ENCODE results near the gene CBX7.

CBX7 gene

DNA sequence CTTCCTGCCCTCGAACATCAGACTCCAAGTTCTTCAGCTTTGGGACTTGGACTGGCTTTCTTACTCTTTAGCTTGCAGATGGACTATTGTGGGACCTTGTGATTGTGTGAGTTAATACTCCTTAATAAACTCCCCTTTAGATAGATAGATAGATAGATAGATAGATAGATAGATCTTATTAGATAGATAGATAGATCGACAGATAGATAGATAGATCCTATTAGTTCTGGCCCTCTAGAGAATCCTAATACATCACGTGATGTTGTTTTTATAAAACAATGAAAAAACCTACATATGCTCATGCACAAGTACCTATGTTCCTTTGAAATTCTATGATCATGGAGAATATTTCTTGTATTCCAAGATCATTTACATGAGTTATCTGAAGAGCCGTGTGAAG, 31.5 kb downstream of the CBX7 start:
- Histone ChIP-seq H2AK5ac (ENCODE audit: low read depth, low read length) (no peak overlapping the region), H3K27ac (replicated peaks; ENCODE audit: low read length) (no peak overlapping the region), H4K91ac (ENCODE audit: low read depth, low read length, poor library complexity) (no peak overlapping the region), H3K4me3 (ENCODE audit: low read length in 2 of 2) (no peak overlapping the region), H3K4me2 (ENCODE audit: insufficient read depth, low read length, poor library complexity, severe bottlenecking) (no peak overlapping the region), H3K79me1 (ENCODE audit: low read depth, low read length) (no peaks in the 10 kb centered on the region), H3K18ac (ENCODE audit: low read length) (no peak overlapping the region), H2BK15ac (ENCODE audit: low read length) (no peak overlapping the region), H3K14ac (ENCODE audit: low read length) (no peak overlapping the region), H2BK120ac (ENCODE audit: low read depth, low read length) (no peak overlapping the region), H3K27me3 (ENCODE audit: control insufficient read depth in 3 of 3, insufficient read depth in 3 of 3, low read depth in 1 of 3, low read length in 3 of 3) (peaks cover 0 to 18% (median 0%) of the 10 kb centered on the region in 3 experiments), H3K36me3 (replicated peaks in 1 of 2; ENCODE audit: control insufficient read depth in 2 of 2, insufficient read depth in 2 of 2, low read length in 2 of 2) (no peaks in the 10 kb centered on the region), H2BK12ac (ENCODE audit: low read length) (no peak overlapping the region), H3K23ac (ENCODE audit: low read depth, low read length, poor library complexity) (no peak overlapping the region), H3K4me1 (ENCODE audit: control insufficient read depth in 2 of 2, insufficient read depth in 1 of 2, low read depth in 1 of 2, low read length in 2 of 2) (peaks cover 8 to 9% of the 10 kb centered on the region in 2 donors), H4K8ac (ENCODE audit: low read depth, low read length) (no peak overlapping the region), H2BK5ac (ENCODE audit: low read length) (no peak overlapping the region), H3K9me3 (replicated peaks in 1 of 2; ENCODE audit: control insufficient read depth in 2 of 2, insufficient read depth in 1 of 2, low read depth in 1 of 2, low read length in 2 of 2) (no peaks in the 10 kb centered on the region), H3K9ac (ENCODE audit: low read depth, low read length, poor library complexity) (no peak overlapping the region), H2AFZ (ENCODE audit: low read length) (no peak overlapping the region), H3K4ac (ENCODE audit: low read length) (no peak overlapping the region)
- DNase-seq (ENCODE audit: low spot score) = no peak
- WGBS, 2 donors (ENCODE audit: extremely low coverage in 2 of 2, insufficient read length in 2 of 2, insufficient replicate concordance in 1 of 2) = no CpG with 5 or more reads among the region's 4 CpGs

DNA sequence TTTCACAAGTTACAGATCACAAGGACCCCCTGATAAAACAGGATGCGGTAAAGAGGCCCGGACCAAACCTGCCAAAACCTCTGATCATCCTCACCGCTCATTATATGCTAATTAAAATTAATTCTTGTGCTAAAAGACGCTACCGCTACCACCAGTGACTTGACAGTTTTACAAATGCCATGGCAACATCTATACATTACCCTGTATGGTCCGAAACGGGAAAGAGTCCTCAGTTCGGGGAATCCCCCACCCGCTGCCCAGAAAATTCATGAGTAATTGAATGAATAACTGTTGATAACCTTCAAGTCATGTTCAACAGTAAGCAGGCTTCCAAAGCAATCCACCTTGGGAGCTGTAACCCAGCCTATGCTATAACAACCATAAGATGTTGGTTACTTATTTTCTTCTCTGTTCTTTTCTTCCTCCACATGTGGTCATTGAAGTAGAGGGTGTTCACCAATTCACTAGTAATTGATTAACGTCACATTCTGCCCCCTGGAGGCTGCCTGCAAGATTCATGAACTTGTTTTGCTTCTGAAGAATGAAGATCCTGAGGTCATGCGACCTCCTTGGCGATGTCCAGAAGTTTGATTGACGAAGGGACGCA, 34.8 kb downstream of the CBX7 start:
- no peak for DNase-seq (ENCODE audit: low spot score)

GRCh38 chr22:39115977-39116621, 36.4 kb downstream of the CBX7 start:
- Histone ChIP-seq H3K4me3 (ENCODE audit: low read length in 2 of 2) (no peak overlapping the region), H2BK5ac (ENCODE audit: low read length) (no peak overlapping the region), H3K9ac (ENCODE audit: low read depth, low read length, poor library complexity) (no peak overlapping the region), H4K91ac (ENCODE audit: low read depth, low read length, poor library complexity) (no peak overlapping the region), H3K4me1 (ENCODE audit: control insufficient read depth in 2 of 2, insufficient read depth in 1 of 2, low read depth in 1 of 2, low read length in 2 of 2) (peaks cover 5 to 8% of the 10 kb centered on the region in 2 donors), H3K4ac (ENCODE audit: low read length) (no peak overlapping the region), H3K23ac (ENCODE audit: low read depth, low read length, poor library complexity) (no peak overlapping the region), H3K9me3 (replicated peaks in 1 of 2; ENCODE audit: control insufficient read depth in 2 of 2, insufficient read depth in 1 of 2, low read depth in 1 of 2, low read length in 2 of 2) (no peaks in the 10 kb centered on the region), H3K79me1 (ENCODE audit: low read depth, low read length) (no peaks in the 10 kb centered on the region), H4K8ac (ENCODE audit: low read depth, low read length) (no peak overlapping the region), H3K36me3 (replicated peaks in 1 of 2; ENCODE audit: control insufficient read depth in 2 of 2, insufficient read depth in 2 of 2, low read length in 2 of 2) (no peaks in the 10 kb centered on the region), H3K14ac (ENCODE audit: low read length) (no peak overlapping the region), H3K4me2 (ENCODE audit: insufficient read depth, low read length, poor library complexity, severe bottlenecking) (no peak overlapping the region), H2AK5ac (ENCODE audit: low read depth, low read length) (no peak overlapping the region), H2AFZ (ENCODE audit: low read length) (no peak overlapping the region), H3K18ac (ENCODE audit: low read length) (no peak overlapping the region), H2BK12ac (ENCODE audit: low read length) (no peak overlapping the region), H2BK15ac (ENCODE audit: low read length) (no peak overlapping the region), H3K27ac (replicated peaks; ENCODE audit: low read length) (no peak overlapping the region), H3K27me3 (ENCODE audit: control insufficient read depth in 3 of 3, insufficient read depth in 3 of 3, low read depth in 1 of 3, low read length in 3 of 3) (peaks cover 0 to 44% (median 0%) of the 10 kb centered on the region in 3 experiments), H2BK120ac (ENCODE audit: low read depth, low read length) (no peak overlapping the region)
- no peak for DNase-seq (ENCODE audit: low spot score)
- WGBS, 2 donors (ENCODE audit: extremely low coverage in 2 of 2, insufficient read length in 2 of 2, insufficient replicate concordance in 1 of 2) = no CpG with 5 or more reads among the region's 9 CpGs

More for the DNA sequence above, 34.8 kb downstream of the CBX7 start:
- H4K91ac ChIP-seq (ENCODE audit: low read depth, low read length, poor library complexity) = no peak overlapping the region
- H3K23ac ChIP-seq (ENCODE audit: low read depth, low read length, poor library complexity) = no peak overlapping the region
- H3K27me3 ChIP-seq (ENCODE audit: control insufficient read depth in 3 of 3, insufficient read depth in 3 of 3, low read depth in 1 of 3, low read length in 3 of 3) = peaks cover 0 to 44% (median 0%) of the 10 kb centered on the region in 3 experiments
- H3K4me3 ChIP-seq (ENCODE audit: low read length in 2 of 2) = no peak overlapping the region
- H2AK5ac ChIP-seq (ENCODE audit: low read depth, low read length) = no peak overlapping the region
- WGBS, 2 donors (ENCODE audit: extremely low coverage in 2 of 2, insufficient read length in 2 of 2, insufficient replicate concordance in 1 of 2) = no CpG with 5 or more reads among the region's 14 CpGs
- H3K79me1 ChIP-seq (ENCODE audit: low read depth, low read length) = no peaks in the 10 kb centered on the region
- no peak overlapping the region for H3K4me2 ChIP-seq (ENCODE audit: insufficient read depth, low read length, poor library complexity, severe bottlenecking)
- H2BK15ac ChIP-seq (ENCODE audit: low read length) = no peak overlapping the region
- H3K4me1 ChIP-seq (ENCODE audit: control insufficient read depth in 2 of 2, insufficient read depth in 1 of 2, low read depth in 1 of 2, low read length in 2 of 2) = peaks cover 3 to 8% of the 10 kb centered on the region in 2 donors
- no peak overlapping the region for H4K8ac ChIP-seq (ENCODE audit: low read depth, low read length)
- H3K18ac ChIP-seq (ENCODE audit: low read length) = no peak overlapping the region
- H2AFZ ChIP-seq (ENCODE audit: low read length) = no peak overlapping the region
- H3K9me3 ChIP-seq (replicated peaks in 1 of 2; ENCODE audit: control insufficient read depth in 2 of 2, insufficient read depth in 1 of 2, low read depth in 1 of 2, low read length in 2 of 2) = no peaks in the 10 kb centered on the region
- H3K9ac ChIP-seq (ENCODE audit: low read depth, low read length, poor library complexity) = no peak overlapping the region
- H3K4ac ChIP-seq (ENCODE audit: low read length) = no peak overlapping the region
- H3K27ac ChIP-seq (replicated peaks; ENCODE audit: low read length) = no peak overlapping the region
- no peak overlapping the region for H3K14ac ChIP-seq (ENCODE audit: low read length)
- no peak overlapping the region for H2BK12ac ChIP-seq (ENCODE audit: low read length)
- H3K36me3 ChIP-seq (replicated peaks in 1 of 2; ENCODE audit: control insufficient read depth in 2 of 2, insufficient read depth in 2 of 2, low read length in 2 of 2) = no peaks in the 10 kb centered on the region
- no peak overlapping the region for H2BK120ac ChIP-seq (ENCODE audit: low read depth, low read length)
- H2BK5ac ChIP-seq (ENCODE audit: low read length) = no peak overlapping the region

DNA sequence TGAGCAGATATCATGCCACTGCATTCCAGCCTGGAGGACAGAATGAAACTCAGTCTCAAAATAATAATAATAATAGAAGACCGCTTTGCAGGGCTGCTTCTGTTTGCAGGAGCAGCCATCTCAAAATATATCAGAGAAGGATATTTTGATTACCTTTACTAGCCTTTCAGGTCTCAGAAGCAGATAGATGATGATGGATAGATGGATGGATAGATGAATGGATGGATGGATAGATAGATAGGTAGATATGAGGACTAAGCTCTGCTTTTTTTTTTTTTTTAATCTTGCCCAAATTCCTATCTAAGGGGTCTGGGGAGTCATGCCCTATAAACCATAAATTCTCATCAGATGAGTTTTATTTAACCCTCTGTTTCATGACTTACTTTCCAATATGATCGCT, 36.9 kb downstream of the CBX7 start:
- DNase-seq (ENCODE audit: low spot score) = no peak
- no peak overlapping the region for H3K27ac ChIP-seq (replicated peaks; ENCODE audit: low read length)
- no peak overlapping the region for H2BK12ac ChIP-seq (ENCODE audit: low read length)
- H3K4me2 ChIP-seq (ENCODE audit: insufficient read depth, low read length, poor library complexity, severe bottlenecking) = no peak overlapping the region
- no peaks in the 10 kb centered on the region for H3K79me1 ChIP-seq (ENCODE audit: low read depth, low read length)
- H3K4ac ChIP-seq (ENCODE audit: low read length) = no peak overlapping the region
- H3K9me3 ChIP-seq (replicated peaks in 1 of 2; ENCODE audit: control insufficient read depth in 2 of 2, insufficient read depth in 1 of 2, low read depth in 1 of 2, low read length in 2 of 2) = no peaks in the 10 kb centered on the region
- no peak overlapping the region for H4K8ac ChIP-seq (ENCODE audit: low read depth, low read length)
- H3K18ac ChIP-seq (ENCODE audit: low read length) = no peak overlapping the region
- WGBS, 2 donors (ENCODE audit: extremely low coverage in 2 of 2, insufficient read length in 2 of 2, insufficient replicate concordance in 1 of 2) = no CpG with 5 or more reads among the region's 2 CpGs
- no peak overlapping the region for H2AK5ac ChIP-seq (ENCODE audit: low read depth, low read length)
- peaks cover 0 to 44% (median 0%) of the 10 kb centered on the region in 3 experiments for H3K27me3 ChIP-seq (ENCODE audit: control insufficient read depth in 3 of 3, insufficient read depth in 3 of 3, low read depth in 1 of 3, low read length in 3 of 3)
- no peak overlapping the region for H2BK5ac ChIP-seq (ENCODE audit: low read length)
- no peak overlapping the region for H3K23ac ChIP-seq (ENCODE audit: low read depth, low read length, poor library complexity)
- H2AFZ ChIP-seq (ENCODE audit: low read length) = no peak overlapping the region
- H2BK15ac ChIP-seq (ENCODE audit: low read length) = no peak overlapping the region
- peaks cover 9 to 13% of the 10 kb centered on the region in 2 donors for H3K4me1 ChIP-seq (ENCODE audit: control insufficient read depth in 2 of 2, insufficient read depth in 1 of 2, low read depth in 1 of 2, low read length in 2 of 2)
- H3K4me3 ChIP-seq (ENCODE audit: low read length in 2 of 2) = no peak overlapping the region
- H3K14ac ChIP-seq (ENCODE audit: low read length) = no peak overlapping the region
- H3K36me3 ChIP-seq (replicated peaks in 1 of 2; ENCODE audit: control insufficient read depth in 2 of 2, insufficient read depth in 2 of 2, low read length in 2 of 2) = no peaks in the 10 kb centered on the region
- H2BK120ac ChIP-seq (ENCODE audit: low read depth, low read length) = no peak overlapping the region
- H4K91ac ChIP-seq (ENCODE audit: low read depth, low read length, poor library complexity) = no peak overlapping the region
- H3K9ac ChIP-seq (ENCODE audit: low read depth, low read length, poor library complexity) = no peak overlapping the region
